Measurements from ENCODE around the gene CSTF2.

- TF ChIP-seq CTCF (conservative IDR thresholded peaks at IDR 0.05; ENCODE audit: low read length) = no peak
- TF ChIP-seq EZH2phosphoT487 (IDR thresholded peaks at IDR 0.05; ENCODE audit: borderline replicate concordance) = no peak
Observed at GRCh38 chrX:100812216-100813158, 7.7 kb upstream of the CSTF2 start.

Data from Loucy (cell line).